K562 (cell line): ENCODE data around the gene RIMS3. TPM values are rescaled to one million over a fixed set of nuclear protein-coding genes. Genes with fewer than 3 reads are reported as not detected.

Experiments
- PML ChIP-seq: IDR thresholded peaks from 2 replicates; pipeline ENCODE4 v1.6.1; 2012; ENCODE audit warnings: low read length, inconsistent platforms
- RBBP5 ChIP-seq: fragments of 200-600 bp; sonication (generic); IDR thresholded peaks from 2 replicates; pipeline ENCODE4 v1.6.1; 2012; ENCODE audit warnings: borderline replicate concordance, mild to moderate bottlenecking, low read length, control low read depth, inconsistent platforms; ENCODE audit not compliant: insufficient read depth, poor library complexity, severe bottlenecking
- polyA plus RNA-seq, 8 experiments: library from polyadenylated mRNA; depleted of rRNA in 4 of 8; stranded (reverse) in 5 of 8; unstranded in 3 of 8; fragments of >200 nt; fragmentation: Nextera tagmentation in 2 of 8; fragmentation: Illumina TruSeq in 1 of 8; extraction: Ambion mirVana in 2 of 8; extraction: Trizol in 1 of 8; gene quantifications; 2 replicates each; pipeline versions ENCODE4 v1.2.1 to v1.2.3, GENCODE V29; 2011 to 2014; ENCODE audit warnings: inconsistent platforms in 1 of 8, missing spikeins in 1 of 8
- total RNA-seq, 7 experiments: library from RNA; depleted of rRNA in 6 of 7; stranded (reverse); fragments of >200 nt in 6 of 7; fragmentation: Illumina TruSeq in 2 of 7; extraction: Trizol in 2 of 7; gene quantifications; 2 replicates each; pipeline versions ENCODE4 v1.2.1 to v1.2.3, GENCODE V29; 2011 to 2021; ENCODE audit warnings: low replicate concordance in 1 of 7
- TF ChIP-seq, protein P1 (sequence below): fragments of 250-450 bp; sonication (Bioruptor Pico); IDR thresholded peaks from 2 replicates; pipeline ENCODE4 v1.5.0; 2021; ENCODE audit warnings: mild to moderate bottlenecking, moderate library complexity
- TF ChIP-seq, protein P2 (sequence below): fragments of 450-650 bp; IDR thresholded peaks from 2 replicates; pipeline ENCODE4 v1.6.1; 2018; ENCODE audit not compliant: partially characterized antibody

RIMS3 gene
- total and polyA plus RNA-seq, 9 of the 15 experiments (the other 6 are each of a cell fraction or from before 2014, with no cell fraction given): 0.06 to 1.2 (median 0.59) TPM

DNA sequence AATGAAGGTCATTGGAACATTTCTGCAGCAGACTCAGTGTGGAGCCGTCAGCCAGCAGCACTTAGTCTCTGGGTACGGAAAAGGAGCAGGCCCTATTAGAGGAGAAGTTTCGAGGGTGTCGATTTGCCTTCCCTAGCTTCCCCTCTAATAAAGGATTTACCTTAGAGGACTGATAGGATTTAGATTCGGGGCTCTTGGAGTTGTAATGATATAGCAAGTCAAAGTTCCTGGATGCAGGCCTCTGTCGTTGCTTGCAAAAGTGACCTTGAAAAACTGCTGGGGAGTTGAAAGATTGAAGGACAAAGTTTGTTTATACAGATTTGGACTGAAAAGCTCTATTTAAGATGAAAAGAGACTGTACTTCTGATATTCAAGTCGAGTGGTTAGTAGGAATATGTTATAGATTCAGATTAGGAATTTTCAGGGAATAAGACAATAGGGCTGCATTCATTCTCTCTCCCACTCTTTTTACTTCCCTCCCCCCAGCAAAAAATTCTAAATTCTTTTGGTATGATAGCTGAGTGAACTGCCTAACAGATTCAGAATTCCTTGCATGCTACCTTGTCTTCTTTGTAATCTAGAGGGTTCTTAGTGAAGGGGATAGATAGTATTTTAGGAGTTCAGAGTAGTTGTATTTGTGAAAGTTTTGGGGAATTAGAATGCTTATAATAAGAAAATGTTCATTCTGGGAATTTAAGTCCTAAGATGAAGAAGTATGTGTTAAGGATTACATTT, 45.3 kb upstream of the RIMS3 start (continued):
- TF ChIP-seq, protein P1, sequence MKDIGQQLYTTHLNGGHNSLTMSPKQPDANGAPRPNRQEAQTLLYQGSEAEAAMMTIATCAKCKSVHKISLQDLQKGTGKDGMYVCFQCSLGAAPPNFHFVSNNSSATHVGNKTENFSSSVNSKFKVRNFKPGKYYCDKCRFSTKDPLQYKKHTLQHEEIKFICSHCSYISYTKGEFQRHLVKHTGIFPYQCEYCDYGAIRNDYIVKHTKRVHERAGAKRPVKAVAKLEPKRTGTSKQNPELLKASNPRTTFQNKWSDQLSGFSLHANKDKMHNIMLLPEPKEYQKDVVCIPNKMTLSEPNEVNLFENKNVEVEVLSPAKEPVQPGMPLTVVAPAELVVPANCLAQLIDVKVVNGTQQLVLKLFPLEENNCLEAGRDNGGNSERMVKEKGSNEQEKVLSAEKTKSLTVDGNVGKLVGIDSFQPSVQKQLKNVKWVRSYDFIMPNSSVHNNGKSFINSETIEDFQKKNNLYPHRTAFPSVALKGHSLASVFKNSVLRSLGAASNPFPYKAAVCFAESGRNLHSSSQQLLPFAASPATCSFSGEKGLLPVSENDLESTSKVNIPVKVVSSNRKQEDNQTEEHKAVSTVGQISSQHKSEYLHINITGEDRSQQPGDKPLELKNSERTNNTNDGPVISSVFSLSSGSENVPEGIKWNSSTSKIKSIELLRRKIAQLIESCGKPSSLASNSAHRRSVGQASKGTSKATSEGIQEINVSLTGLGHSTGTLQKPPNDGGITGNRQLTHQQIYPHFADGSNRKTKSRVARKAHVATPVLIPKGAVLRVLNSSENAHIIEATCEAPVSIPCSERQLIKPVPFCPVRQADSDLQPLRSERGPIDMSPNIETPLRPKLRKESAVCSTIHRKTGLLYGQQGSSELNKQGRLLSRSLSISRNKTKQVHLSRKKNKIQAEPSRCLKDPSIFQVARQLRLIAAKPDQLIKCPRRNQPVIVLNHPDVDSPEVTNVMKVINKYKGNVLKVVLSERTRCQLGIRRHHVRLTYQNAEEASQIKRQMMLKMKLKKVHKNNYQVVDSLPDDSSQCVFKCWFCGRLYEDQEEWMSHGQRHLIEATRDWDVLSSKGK: no peak
- TF ChIP-seq RBBP5 (peak; percentile 30), PML (peak; percentile 23; the same call in 1 of the 2 replicates)
- TF ChIP-seq, protein P2, sequence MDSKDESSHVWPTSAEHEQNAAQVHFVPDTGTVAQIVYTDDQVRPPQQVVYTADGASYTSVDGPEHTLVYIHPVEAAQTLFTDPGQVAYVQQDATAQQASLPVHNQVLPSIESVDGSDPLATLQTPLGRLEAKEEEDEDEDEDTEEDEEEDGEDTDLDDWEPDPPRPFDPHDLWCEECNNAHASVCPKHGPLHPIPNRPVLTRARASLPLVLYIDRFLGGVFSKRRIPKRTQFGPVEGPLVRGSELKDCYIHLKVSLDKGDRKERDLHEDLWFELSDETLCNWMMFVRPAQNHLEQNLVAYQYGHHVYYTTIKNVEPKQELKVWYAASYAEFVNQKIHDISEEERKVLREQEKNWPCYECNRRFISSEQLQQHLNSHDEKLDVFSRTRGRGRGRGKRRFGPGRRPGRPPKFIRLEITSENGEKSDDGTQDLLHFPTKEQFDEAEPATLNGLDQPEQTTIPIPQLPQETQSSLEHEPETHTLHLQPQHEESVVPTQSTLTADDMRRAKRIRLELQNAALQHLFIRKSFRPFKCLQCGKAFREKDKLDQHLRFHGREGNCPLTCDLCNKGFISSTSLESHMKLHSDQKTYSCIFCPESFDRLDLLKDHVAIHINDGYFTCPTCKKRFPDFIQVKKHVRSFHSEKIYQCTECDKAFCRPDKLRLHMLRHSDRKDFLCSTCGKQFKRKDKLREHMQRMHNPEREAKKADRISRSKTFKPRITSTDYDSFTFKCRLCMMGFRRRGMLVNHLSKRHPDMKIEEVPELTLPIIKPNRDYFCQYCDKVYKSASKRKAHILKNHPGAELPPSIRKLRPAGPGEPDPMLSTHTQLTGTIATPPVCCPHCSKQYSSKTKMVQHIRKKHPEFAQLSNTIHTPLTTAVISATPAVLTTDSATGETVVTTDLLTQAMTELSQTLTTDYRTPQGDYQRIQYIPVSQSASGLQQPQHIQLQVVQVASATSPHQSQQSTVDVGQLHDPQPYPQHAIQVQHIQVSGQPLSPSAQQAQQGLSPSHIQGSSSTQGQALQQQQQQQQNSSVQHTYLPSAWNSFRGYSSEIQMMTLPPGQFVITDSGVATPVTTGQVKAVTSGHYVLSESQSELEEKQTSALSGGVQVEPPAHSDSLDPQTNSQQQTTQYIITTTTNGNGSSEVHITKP: no peak
